SK-N-SH treated with all-trans-retinoic acid at 6 μM for 48 hours (cell line): ENCODE results near the gene PTGIR.

Experiments used
- ATAC-seq: fragments of 200-7000 bp; cut with Tn5 transposase; 3 replicates; pipeline ENCODE4 v1.9.1; 2020; ENCODE audit warnings: mild to moderate bottlenecking, moderate library complexity
- ARNTL ChIP-seq: fragments of 450-650 bp; formaldehyde crosslinking; IDR thresholded peaks from 2 replicates; pipeline ENCODE4 v1.5.0; 2020; ENCODE audit warnings: low read depth, mild to moderate bottlenecking, moderate library complexity, borderline replicate concordance
- BACH2 ChIP-seq: fragments of 250-450 bp; sonication (Bioruptor Pico); IDR thresholded peaks from 2 replicates; pipeline ENCODE4 v1.9.0; 2021; ENCODE audit warnings: mild to moderate bottlenecking, borderline replicate concordance
- CSDC2 ChIP-seq: fragments of 250-450 bp; sonication (Bioruptor Pico); IDR thresholded peaks from 2 replicates; pipeline ENCODE4 v1.5.0; 2020; ENCODE audit warnings: mild to moderate bottlenecking, moderate library complexity
- ESRRG ChIP-seq: fragments of 250-450 bp; sonication (Bioruptor Pico); IDR thresholded peaks from 2 replicates; pipeline ENCODE4 v1.6.1; 2021; ENCODE audit warnings: mild to moderate bottlenecking
- GLIS3 ChIP-seq: fragments of 250-450 bp; sonication (Bioruptor Pico); IDR thresholded peaks from 2 replicates; pipeline ENCODE4 v1.5.0; 2020; ENCODE audit warnings: mild to moderate bottlenecking, moderate library complexity
- ISL1 ChIP-seq: fragments of 250-450 bp; sonication (Bioruptor Pico); IDR thresholded peaks from 2 replicates; pipeline ENCODE4 v2.1.2; 2022; ENCODE audit warnings: mild to moderate bottlenecking, moderate library complexity
- OSR1 ChIP-seq: fragments of 250-450 bp; sonication (Bioruptor Pico); IDR thresholded peaks from 2 replicates; pipeline ENCODE4 v1.8.0; 2022; ENCODE audit warnings: moderate library complexity, mild to moderate bottlenecking, inconsistent platforms
- POU6F1 ChIP-seq: fragments of 250-450 bp; sonication (Bioruptor Pico); IDR thresholded peaks from 2 replicates; pipeline ENCODE4 v1.8.0; 2021; ENCODE audit warnings: low read depth, mild to moderate bottlenecking, moderate library complexity, borderline replicate concordance
- PPARA ChIP-seq: fragments of 250-450 bp; sonication (Bioruptor Pico); IDR thresholded peaks from 2 replicates; pipeline ENCODE4 v1.5.0; 2020; ENCODE audit warnings: mild to moderate bottlenecking, borderline replicate concordance
- RARB ChIP-seq: fragments of 250-450 bp; sonication (Bioruptor Pico); IDR thresholded peaks from 2 replicates; pipeline ENCODE4 v1.8.0; 2021; ENCODE audit warnings: mild to moderate bottlenecking, moderate library complexity
- SNAI2 ChIP-seq: fragments of 250-450 bp; sonication (Bioruptor Pico); IDR thresholded peaks from 2 replicates; pipeline ENCODE4 v1.5.0; 2020; ENCODE audit warnings: mild to moderate bottlenecking, moderate library complexity
- TCF4 ChIP-seq: fragments of 250-450 bp; sonication (Bioruptor Pico); IDR thresholded peaks from 2 replicates; pipeline ENCODE4 v1.8.0; 2021; ENCODE audit warnings: mild to moderate bottlenecking, moderate library complexity, borderline replicate concordance
- TOX ChIP-seq: fragments of 250-450 bp; sonication (Bioruptor Pico); IDR thresholded peaks from 2 replicates; pipeline ENCODE4 v1.8.0; 2021; ENCODE audit warnings: mild to moderate bottlenecking, moderate library complexity, borderline replicate concordance
- TSHZ2 ChIP-seq: fragments of 250-450 bp; sonication (Bioruptor Pico); IDR thresholded peaks from 2 replicates; pipeline ENCODE4 v1.5.0; 2020; ENCODE audit warnings: mild to moderate bottlenecking, moderate library complexity
- ZC3H10 ChIP-seq: fragments of 250-450 bp; sonication (Bioruptor Pico); IDR thresholded peaks from 2 replicates; pipeline ENCODE4 v1.5.1; 2021; ENCODE audit warnings: mild to moderate bottlenecking, moderate library complexity
- ZFP3 ChIP-seq: fragments of 250-450 bp; sonication (Bioruptor Pico); IDR thresholded peaks from 2 replicates; pipeline ENCODE4 v1.5.0; 2020; ENCODE audit warnings: mild to moderate bottlenecking, moderate library complexity
- ZFP30 ChIP-seq: fragments of 450-650 bp; formaldehyde crosslinking; IDR thresholded peaks from 2 replicates; pipeline ENCODE4 v1.5.0; 2022; ENCODE audit warnings: mild to moderate bottlenecking, moderate library complexity
- ZNF565 ChIP-seq: fragments of 450-650 bp; formaldehyde crosslinking; conservative IDR thresholded peaks from 2 replicates; pipeline ENCODE4 v1.5.0; 2020; ENCODE audit warnings: low read depth, mild to moderate bottlenecking, moderate library complexity
- ZNF70 ChIP-seq: fragments of 450-650 bp; formaldehyde crosslinking; IDR thresholded peaks from 2 replicates; pipeline ENCODE4 v1.5.0; 2020; ENCODE audit warnings: mild to moderate bottlenecking, moderate library complexity
- ZNF8 ChIP-seq: fragments of 450-650 bp; formaldehyde crosslinking; IDR thresholded peaks from 2 replicates; pipeline ENCODE4 v1.5.0; 2020; ENCODE audit warnings: mild to moderate bottlenecking, moderate library complexity
- TF ChIP-seq, protein P1 (sequence below): fragments of 250-450 bp; sonication (Bioruptor Pico); IDR thresholded peaks from 2 replicates; pipeline ENCODE4 v1.5.1; 2020; ENCODE audit warnings: low read depth, mild to moderate bottlenecking, moderate library complexity
- TF ChIP-seq, protein P2 (sequence below): fragments of 250-450 bp; sonication (Bioruptor Pico); IDR thresholded peaks from 2 replicates; pipeline ENCODE4 v1.5.1; 2021; ENCODE audit warnings: mild to moderate bottlenecking, moderate library complexity
- TF ChIP-seq, protein P3 (sequence below): fragments of 250-450 bp; sonication (Bioruptor Pico); IDR thresholded peaks from 2 replicates; pipeline ENCODE4 v1.8.0; 2020; ENCODE audit warnings: mild to moderate bottlenecking, moderate library complexity, borderline replicate concordance

Gene PTGIR

DNA sequence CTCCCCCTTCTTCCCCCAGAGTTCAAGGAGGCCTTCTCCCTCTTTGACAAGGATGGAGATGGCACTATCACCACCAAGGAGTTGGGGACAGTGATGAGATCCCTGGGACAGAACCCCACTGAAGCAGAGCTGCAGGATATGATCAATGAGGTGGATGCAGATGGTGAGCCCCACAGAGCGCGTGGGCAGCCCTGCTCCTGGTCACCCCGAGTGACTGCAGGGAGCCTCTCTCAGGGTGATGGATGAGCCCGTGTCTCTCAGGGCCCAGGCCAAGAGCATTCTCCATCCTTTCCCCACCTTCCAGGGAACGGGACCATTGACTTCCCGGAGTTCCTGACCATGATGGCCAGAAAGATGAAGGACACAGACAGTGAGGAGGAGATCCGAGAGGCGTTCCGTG is 16.7 kb downstream of the PTGIR start:
- TF ChIP-seq TSHZ2 (no peak), GLIS3 (no peak), ZNF8 (CRISPR knock-in tag) (no peak), OSR1 (no peak), ZNF70 (CRISPR knock-in tag) (no peak), SNAI2 (CRISPR knock-in tag) (no peak), ZFP30 (no peak), ZNF565 (no peak), ZC3H10 (CRISPR knock-in tag) (no peak), RARB (CRISPR knock-in tag) (no peak), TCF4 (no peak), POU6F1 (CRISPR knock-in tag) (no peak), CSDC2 (CRISPR knock-in tag) (no peak), ESRRG (CRISPR knock-in tag) (no peak), BACH2 (no peak), TOX (CRISPR knock-in tag) (no peak), ZFP3 (no peak), ISL1 (CRISPR knock-in tag) (no peak)
- TF ChIP-seq, protein P1, sequence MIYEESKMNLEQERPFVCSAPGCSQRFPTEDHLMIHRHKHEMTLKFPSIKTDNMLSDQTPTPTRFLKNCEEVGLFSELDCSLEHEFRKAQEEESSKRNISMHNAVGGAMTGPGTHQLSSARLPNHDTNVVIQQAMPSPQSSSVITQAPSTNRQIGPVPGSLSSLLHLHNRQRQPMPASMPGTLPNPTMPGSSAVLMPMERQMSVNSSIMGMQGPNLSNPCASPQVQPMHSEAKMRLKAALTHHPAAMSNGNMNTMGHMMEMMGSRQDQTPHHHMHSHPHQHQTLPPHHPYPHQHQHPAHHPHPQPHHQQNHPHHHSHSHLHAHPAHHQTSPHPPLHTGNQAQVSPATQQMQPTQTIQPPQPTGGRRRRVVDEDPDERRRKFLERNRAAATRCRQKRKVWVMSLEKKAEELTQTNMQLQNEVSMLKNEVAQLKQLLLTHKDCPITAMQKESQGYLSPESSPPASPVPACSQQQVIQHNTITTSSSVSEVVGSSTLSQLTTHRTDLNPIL (CRISPR knock-in tag): no peak
- TF ChIP-seq, protein P2, sequence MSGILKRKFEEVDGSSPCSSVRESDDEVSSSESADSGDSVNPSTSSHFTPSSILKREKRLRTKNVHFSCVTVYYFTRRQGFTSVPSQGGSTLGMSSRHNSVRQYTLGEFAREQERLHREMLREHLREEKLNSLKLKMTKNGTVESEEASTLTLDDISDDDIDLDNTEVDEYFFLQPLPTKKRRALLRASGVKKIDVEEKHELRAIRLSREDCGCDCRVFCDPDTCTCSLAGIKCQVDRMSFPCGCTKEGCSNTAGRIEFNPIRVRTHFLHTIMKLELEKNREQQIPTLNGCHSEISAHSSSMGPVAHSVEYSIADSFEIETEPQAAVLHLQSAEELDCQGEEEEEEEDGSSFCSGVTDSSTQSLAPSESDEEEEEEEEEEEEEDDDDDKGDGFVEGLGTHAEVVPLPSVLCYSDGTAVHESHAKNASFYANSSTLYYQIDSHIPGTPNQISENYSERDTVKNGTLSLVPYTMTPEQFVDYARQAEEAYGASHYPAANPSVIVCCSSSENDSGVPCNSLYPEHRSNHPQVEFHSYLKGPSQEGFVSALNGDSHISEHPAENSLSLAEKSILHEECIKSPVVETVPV (CRISPR knock-in tag): no peak
- TF ChIP-seq, all 23 proteins: peak for 0
- ATAC-seq: no peak

GRCh38 chr19:46607448-46607841 is 17.4 kb downstream of the PTGIR start:
- no peak for ATAC-seq

DNA sequence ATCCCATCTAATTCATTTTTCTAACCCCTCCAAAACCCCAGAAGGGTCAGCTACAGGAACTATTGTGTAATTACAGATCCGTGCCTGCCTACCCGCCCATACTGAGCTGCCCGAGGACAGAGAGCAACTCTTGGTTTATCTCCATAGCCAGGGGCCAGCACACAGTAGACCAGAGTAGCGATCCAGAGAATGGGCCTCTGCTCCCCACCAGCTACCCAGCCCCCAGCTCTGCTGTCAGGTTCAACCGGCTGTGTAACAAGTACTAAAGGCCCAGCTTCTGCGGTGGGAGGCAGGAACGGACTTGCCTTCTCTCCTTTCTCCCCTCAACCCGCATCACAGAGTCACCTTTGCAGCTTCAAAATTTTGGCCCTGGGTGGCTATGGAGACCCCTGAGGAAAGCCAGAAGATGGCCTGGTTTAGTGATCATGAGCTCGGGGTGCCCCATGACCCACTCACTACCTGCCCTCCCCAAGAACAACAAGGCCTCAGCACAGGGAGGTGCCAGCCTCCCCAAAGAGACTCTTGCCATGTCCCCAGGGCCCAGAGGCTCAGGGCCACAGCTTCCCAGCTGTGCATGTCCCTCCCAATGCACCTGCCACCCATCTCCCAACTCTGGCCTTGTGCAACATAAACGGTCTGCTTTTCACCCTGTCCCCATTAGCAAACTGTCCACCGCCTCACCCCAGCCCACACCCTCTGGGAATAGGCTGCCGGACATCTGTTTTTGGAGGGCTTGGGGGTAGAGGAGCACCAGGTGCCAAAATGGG is 18.0 kb downstream of the PTGIR start:
- ATAC-seq: no peak
- TF ChIP-seq ZNF565: no peak
- TF ChIP-seq ZFP3: no peak
- TF ChIP-seq TSHZ2: no peak
- TF ChIP-seq, protein P2 (CRISPR knock-in tag): no peak
- TF ChIP-seq, protein P3, sequence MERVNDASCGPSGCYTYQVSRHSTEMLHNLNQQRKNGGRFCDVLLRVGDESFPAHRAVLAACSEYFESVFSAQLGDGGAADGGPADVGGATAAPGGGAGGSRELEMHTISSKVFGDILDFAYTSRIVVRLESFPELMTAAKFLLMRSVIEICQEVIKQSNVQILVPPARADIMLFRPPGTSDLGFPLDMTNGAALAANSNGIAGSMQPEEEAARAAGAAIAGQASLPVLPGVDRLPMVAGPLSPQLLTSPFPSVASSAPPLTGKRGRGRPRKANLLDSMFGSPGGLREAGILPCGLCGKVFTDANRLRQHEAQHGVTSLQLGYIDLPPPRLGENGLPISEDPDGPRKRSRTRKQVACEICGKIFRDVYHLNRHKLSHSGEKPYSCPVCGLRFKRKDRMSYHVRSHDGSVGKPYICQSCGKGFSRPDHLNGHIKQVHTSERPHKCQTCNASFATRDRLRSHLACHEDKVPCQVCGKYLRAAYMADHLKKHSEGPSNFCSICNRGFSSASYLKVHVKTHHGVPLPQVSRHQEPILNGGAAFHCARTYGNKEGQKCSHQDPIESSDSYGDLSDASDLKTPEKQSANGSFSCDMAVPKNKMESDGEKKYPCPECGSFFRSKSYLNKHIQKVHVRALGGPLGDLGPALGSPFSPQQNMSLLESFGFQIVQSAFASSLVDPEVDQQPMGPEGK (CRISPR knock-in tag): no peak
- no peak for TF ChIP-seq ARNTL (CRISPR knock-in tag)
- no peak for TF ChIP-seq TCF4
- no peak for TF ChIP-seq ISL1 (CRISPR knock-in tag)
- no peak for TF ChIP-seq ZNF70 (CRISPR knock-in tag)
- TF ChIP-seq SNAI2 (CRISPR knock-in tag): no peak
- no peak for TF ChIP-seq ZC3H10 (CRISPR knock-in tag)

More at GRCh38 chr19:46607448-46607841, 17.4 kb downstream of the PTGIR start:
- TF ChIP-seq GLIS3 (no peak), OSR1 (no peak), SNAI2 (CRISPR knock-in tag) (no peak), ARNTL (CRISPR knock-in tag) (no peak), ESRRG (CRISPR knock-in tag) (no peak), PPARA (CRISPR knock-in tag) (no peak), ZFP3 (no peak), ZFP30 (no peak), ZNF8 (CRISPR knock-in tag) (no peak), ISL1 (CRISPR knock-in tag) (no peak), BACH2 (no peak)
